Measurements from ENCODE around the gene SCTR. TPM values are rescaled to one million over a fixed set of nuclear protein-coding genes. Genes with fewer than 3 reads are reported as not detected.
A peak's percentile ranks its signal among the peaks of the same experiment; 100 is the strongest.

The SCTR gene
- 10 to 100 TPM in 1 of 3 donors, 1 to 10 TPM in 2; 7.4 to 11.2 (median 8.3) TPM for polyA plus RNA-seq (ENCODE audit: insufficient read length in 3 of 3)

- no peak for DNase-seq (ENCODE audit: low read depth in 3 of 3, low spot score in 2 of 3)
These were observed at the start of gene SCTR for GRCh38 chr2:119523952-119524694. Gene SCTR (minus strand): TSS chr2:119524483. CDS start chr2:119524226, 257 bp downstream.

GRCh38 chr2:119567292-119567691, 43.0 kb upstream of the SCTR start:
- no peak for DNase-seq (ENCODE audit: low read depth in 3 of 3, low spot score in 2 of 3)

DNA sequence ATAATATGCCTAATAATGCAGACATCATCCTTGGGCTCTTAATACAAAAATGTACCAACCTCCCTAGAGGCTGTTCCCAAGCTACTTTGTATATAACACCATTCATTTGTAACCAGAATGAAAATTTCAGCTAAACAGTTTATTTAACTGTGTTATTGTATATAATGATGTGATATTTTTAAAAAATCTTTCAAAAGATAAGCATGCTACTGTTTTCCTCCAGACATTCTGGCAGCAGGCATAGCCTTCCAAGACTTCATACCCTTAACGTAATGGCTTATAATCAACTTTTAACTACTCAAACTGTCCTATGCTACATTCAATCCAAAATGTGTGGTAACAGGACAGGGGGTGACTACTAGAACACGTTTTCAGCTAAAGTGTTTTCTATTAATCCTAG, 41.2 kb upstream of the SCTR start:
- no peak for DNase-seq (ENCODE audit: low read depth in 3 of 3, low spot score in 2 of 3)

- DNase-seq (ENCODE audit: low read depth in 3 of 3, low spot score in 2 of 3): no peak
These were observed 29.5 kb upstream of the SCTR start for GRCh38 chr2:119553687-119554344.

GRCh38 chr2:119552902-119553301, 28.6 kb upstream of the SCTR start:
- DNase-seq (ENCODE audit: low read depth in 3 of 3, low spot score in 2 of 3): no peak

DNA sequence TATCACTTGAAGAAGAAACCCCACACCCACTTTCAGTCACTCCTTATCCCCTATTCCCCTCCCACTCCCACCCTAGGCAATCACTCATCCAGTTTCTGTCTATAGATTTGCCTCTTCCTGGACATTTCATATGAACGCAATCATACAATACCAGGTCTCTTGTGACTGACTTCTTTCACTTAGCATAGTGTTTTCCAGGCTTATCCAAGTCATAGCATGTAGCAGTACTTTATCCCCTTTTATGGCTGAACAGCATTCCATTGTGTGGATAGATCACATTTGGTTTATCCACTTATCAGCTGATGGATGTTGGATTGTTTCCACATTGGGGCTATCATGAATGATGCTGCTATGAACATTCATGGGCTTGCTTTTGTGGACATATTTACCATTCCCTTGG, 26.6 kb upstream of the SCTR start:
- DNase-seq (ENCODE audit: low read depth in 3 of 3, low spot score in 2 of 3): no peak

DNA sequence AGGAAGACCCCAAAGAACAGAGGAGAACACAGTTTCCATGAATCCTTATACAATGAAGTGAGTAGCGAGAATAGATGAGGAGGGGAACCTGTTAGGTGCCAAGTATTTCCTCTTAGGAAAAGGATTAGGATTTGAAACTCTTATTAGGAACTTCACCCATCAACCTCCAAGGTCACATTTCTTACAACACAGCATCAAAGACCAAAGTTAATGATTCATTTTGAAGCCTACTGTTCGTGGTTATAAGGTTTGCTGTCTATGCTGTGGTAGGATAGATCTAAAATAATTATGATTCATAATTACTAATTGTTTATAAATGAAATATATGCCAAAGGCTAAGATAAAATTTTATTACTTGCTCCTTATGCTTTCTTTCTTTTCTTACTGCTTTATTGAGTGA, 26.1 kb upstream of the SCTR start:
- DNase-seq (ENCODE audit: low read depth in 3 of 3, low spot score in 2 of 3): no peak

GRCh38 chr2:119549241-119549640, 25.0 kb upstream of the SCTR start:
- DNase-seq (ENCODE audit: low read depth in 3 of 3, low spot score in 2 of 3): no peak

DNA sequence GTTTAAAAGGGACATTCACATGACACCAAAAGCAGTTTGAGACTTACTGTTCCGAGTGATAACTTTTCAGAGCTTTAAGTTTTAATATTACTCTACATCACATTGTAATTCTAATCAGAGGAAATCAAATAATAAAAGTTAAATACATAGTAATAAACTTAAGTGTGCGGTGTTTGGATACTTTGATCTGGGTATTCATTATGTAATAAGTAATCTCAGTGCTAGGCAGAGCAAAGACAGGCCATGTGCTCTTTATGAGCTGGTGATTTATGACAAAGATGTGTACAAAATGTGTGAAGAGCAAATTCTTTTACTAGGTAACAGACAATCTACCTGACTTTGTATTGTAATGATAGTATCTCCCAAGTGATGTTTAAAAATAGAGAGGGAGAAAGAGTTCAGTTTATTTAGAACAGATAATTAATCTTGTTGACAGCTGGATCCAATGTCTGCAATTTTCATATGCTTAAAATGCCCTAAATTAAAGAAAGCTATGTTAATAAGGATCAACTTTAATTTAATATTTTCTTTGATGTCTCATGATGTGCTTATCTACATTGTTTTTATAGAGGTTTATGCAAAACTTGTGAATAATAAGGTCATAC, 24.3 kb upstream of the SCTR start:
- no peak for DNase-seq (ENCODE audit: low read depth in 3 of 3, low spot score in 2 of 3)

DNA sequence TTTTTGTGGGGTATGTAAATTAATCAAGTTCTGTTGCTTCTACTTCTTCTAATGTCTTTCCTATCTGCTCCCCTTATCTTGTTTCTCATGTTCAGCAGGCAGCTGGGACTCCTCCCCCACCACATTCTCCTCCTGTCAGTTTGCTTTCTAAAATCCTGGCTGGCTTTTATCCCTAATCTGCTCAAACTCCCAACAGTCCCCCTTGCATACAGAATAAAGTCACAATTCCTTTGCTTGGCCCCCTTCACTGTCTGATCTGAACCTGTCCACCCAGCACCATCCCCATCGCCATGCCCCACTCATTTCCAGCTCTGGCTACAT, 22.1 kb upstream of the SCTR start:
- DNase-seq (ENCODE audit: low read depth in 3 of 3, low spot score in 2 of 3): no peak

DNA sequence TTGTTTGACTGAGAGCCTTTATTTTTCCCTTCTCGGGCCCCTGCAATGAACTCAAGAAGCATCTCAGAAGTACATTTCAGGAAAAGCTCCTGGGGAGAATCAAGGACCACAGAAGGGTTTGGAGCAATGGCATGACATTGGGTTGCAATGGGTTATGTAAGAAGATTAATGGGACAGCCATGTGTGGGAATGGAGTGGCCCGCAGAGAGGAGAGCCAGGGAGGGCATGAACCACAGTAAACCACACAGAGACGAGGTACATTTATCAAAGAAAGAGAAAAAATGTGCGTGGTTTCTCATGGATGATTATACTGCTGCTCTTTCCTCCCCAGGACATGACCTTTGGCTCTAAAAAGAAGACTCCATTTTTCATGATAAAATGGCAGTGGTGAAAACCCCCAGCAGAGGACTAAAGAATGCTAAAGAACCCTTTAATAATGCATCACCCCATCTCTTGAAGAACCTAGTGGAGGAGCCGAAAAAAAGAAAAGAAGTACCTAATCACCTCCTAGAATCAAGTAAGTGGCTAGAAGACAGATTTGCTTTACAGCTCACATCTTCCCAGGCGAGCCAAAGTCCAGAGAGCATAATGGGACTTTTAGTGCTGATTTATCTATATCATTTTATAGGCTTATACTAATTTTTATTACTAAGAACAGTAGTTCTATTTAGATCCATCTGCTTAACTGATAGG, 21.6 kb upstream of the SCTR start:
- no peak for DNase-seq (ENCODE audit: low read depth in 3 of 3, low spot score in 2 of 3)

DNA sequence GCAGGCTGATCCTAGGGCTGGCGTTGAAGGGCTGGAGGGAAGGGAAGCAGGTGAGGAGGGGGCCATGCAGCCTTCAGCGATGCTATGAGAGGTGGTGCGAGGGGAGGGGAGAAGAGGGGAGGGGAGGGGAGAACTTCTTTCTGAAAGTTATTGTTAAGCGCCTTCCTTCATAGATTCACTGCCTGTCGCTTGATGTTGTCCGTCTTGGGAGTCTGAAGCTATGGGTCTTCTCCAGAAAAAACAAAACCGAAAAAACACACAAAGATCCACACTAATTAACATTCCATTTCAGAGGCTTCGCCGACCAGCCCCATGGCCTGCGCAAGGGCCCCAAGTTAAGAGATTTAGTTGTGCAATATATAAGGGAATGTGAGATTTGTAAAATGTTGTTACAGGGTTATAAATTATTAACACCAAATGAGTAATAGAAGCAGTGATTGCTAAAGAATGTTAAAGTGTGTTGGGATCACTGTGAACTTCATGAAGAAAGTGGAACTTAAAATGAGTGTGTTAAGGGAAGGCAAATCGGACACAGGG, 20.7 kb upstream of the SCTR start:
- no peak for DNase-seq (ENCODE audit: low read depth in 3 of 3, low spot score in 2 of 3)

- peak in 2 of 3 donors; percentile 68 to 69 for DNase-seq (ENCODE audit: low read depth in 3 of 3, low spot score in 2 of 3)
These were observed 20.0 kb upstream of the SCTR start, which contains the start of gene CFAP221 for GRCh38 chr2:119544075-119544938. Gene CFAP221 (plus strand): TSS chr2:119544449. CDS start chr2:119546132, 1,683 bp downstream.

- DNase-seq (ENCODE audit: low read depth in 3 of 3, low spot score in 2 of 3): no peak
These were observed 17.2 kb upstream of the SCTR start for GRCh38 chr2:119541476-119541875.

- DNase-seq (ENCODE audit: low read depth in 3 of 3, low spot score in 2 of 3): no peak
These were observed 13.5 kb upstream of the SCTR start for GRCh38 chr2:119537792-119538191.

DNA sequence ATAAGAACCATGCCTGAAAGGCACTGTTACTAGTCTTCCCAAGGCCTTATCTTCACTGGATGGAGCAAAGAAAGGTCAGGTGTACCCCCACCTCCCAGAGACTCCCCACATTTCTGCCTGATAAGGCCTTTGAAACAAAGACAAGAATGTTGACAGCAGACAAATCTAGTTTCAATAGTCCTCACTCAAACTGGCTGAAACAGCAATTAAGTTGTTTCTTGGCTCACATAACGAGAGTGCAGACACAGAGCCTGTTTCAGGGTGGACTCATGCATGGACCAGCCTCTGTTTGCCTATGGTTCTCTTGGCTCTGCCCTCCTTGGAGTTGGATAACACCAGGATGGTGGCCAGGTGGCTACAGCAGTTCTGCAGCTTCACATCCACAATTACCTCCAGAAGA, 12.4 kb upstream of the SCTR start:
- DNase-seq (ENCODE audit: low read depth in 3 of 3, low spot score in 2 of 3): no peak

- DNase-seq (ENCODE audit: low read depth in 3 of 3, low spot score in 2 of 3): no peak
These were observed 11.9 kb upstream of the SCTR start for GRCh38 chr2:119536211-119536610.

DNA sequence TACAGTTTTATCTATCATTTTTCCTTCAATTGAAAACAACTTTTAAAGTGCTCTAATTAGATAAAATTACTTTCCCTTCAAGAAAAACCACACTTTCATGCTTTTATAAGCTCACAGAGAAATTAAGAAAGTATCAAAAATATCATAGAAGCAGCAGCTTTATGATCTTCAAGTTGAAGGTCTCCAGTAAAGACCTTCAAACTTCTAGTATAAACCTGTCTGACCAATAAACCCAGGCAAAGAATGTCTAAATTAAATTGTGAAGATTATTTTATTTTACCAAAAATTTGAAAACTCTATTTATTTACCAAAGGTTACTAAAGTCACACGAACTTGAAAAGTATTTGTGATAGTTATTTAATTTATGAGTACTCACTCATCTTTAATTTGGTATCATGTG, 9.3 kb upstream of the SCTR start:
- no peak for DNase-seq (ENCODE audit: low read depth in 3 of 3, low spot score in 2 of 3)

DNA sequence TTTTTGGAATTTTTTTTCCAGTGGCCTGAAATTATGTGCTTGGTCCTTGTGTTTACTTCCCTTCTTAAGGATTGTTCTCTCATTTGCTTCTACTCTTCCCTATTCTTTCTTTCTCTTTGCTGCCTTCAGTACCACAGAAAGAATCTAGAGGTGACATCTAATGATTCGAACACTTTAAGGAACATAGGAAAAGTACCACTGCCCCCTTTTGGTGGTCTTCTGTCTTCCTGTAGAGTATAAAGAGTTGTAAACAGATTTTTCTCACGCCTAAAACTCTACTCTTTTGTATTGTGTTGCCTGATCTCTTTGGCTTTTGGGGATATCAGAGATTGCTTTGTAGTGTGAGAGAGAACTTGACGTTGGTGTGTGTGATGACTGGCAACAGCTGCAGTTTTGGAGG, 7.0 kb upstream of the SCTR start:
- DNase-seq (ENCODE audit: low read depth in 3 of 3, low spot score in 2 of 3): no peak

- DNase-seq (ENCODE audit: low read depth in 3 of 3, low spot score in 2 of 3): no peak
These were observed 3.7 kb upstream of the SCTR start for GRCh38 chr2:119527999-119528398.

Measured in right renal cortex interstitium (tissue), 3 donors.